PC-9 (cell line): ENCODE results near the gene ZMYM3.

Experiments
- EZH2 ChIP-seq: fragments of 200-600 bp; sonication (generic); IDR thresholded peaks from 2 replicates; pipeline ENCODE4 v1.8.0; 2017; ENCODE audit warnings: antibody characterized with exemption, low read depth
- TF ChIP-seq, protein P1 (sequence below): fragments of 200-600 bp; sonication (generic); conservative IDR thresholded peaks from 2 replicates; pipeline ENCODE4 v1.6.1; 2017; ENCODE audit warnings: mixed run types, antibody characterized with exemption, mild to moderate bottlenecking, moderate library complexity

DNA sequence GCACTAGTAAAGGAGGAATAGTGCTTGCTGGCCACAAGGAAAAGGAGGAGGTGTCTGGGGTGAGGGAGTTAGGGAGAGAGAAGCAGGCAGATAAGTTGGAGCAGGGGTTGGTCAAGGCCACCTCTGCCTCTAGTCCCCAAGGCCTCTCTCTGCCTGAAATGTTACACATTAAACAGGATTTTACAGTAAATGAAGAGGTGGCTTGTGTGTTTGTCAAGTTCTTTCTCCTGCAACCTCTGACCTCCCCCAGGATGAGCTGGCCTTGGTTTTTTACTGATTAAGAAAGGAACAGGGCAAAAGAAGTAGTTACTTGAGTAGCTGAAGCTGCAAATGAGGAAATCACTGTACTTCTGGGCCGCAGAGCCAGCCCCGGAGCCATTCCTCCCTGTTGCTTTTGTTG is 28.9 kb downstream of the ZMYM3 start:
- TF ChIP-seq, protein P1, sequence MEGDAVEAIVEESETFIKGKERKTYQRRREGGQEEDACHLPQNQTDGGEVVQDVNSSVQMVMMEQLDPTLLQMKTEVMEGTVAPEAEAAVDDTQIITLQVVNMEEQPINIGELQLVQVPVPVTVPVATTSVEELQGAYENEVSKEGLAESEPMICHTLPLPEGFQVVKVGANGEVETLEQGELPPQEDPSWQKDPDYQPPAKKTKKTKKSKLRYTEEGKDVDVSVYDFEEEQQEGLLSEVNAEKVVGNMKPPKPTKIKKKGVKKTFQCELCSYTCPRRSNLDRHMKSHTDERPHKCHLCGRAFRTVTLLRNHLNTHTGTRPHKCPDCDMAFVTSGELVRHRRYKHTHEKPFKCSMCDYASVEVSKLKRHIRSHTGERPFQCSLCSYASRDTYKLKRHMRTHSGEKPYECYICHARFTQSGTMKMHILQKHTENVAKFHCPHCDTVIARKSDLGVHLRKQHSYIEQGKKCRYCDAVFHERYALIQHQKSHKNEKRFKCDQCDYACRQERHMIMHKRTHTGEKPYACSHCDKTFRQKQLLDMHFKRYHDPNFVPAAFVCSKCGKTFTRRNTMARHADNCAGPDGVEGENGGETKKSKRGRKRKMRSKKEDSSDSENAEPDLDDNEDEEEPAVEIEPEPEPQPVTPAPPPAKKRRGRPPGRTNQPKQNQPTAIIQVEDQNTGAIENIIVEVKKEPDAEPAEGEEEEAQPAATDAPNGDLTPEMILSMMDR, result no peak
- TF ChIP-seq EZH2, result no peak
